H1 (cell line): Measurements from ENCODE around the gene SLC9A3. TPM values are rescaled to one million over a fixed set of nuclear protein-coding genes. Genes with fewer than 3 reads are reported as not detected.

ENCODE experiments used
- CTCF ChIA-PET: fragments of 300-600 bp; sonication (Branson Sonifier 250); formaldehyde crosslinking; loops from one replicate; lab custom pipeline; 2021; ENCODE audit not compliant: partially characterized antibody; lab: Charles Lee
- POLR2A ChIA-PET: fragments of 300-600 bp; sonication (Branson Sonifier 250); formaldehyde crosslinking; loops from one replicate; lab custom pipeline; 2021; ENCODE audit warnings: inconsistent platforms; ENCODE audit not compliant: partially characterized antibody; lab: Charles Lee
- DNase-seq, 2 experiments: peaks; one replicate each; pipeline versions ENCODE4 v3.0.0 to v3.0.0-alpha.2; 2010 to 2022; ENCODE audit warnings: low spot score in 2 of 2, low read depth in 1 of 2, mixed read lengths in 1 of 2
- FAIRE-seq: peaks from 2 replicates; lab custom pipeline; 2011; peaks lifted over from hg19 to GRCh38; lab: Jason Lieb, UNC
- H2AFZ ChIP-seq: 2 replicates; pipeline ENCODE4 v1.8.1; 2012; ENCODE audit warnings: low read length, inconsistent platforms
- H2AK5ac ChIP-seq: 2 replicates; pipeline ENCODE4 v1.6.1; 2013; ENCODE audit warnings: low read depth, low read length
- H2BK120ac ChIP-seq: replicated peaks from 2 replicates; pipeline ENCODE3; 2013; ENCODE audit warnings: low read depth, low read length, inconsistent platforms
- H2BK12ac ChIP-seq: 2 replicates; pipeline ENCODE4 v1.6.1; 2013; ENCODE audit warnings: low read depth, low read length
- H2BK15ac ChIP-seq: 2 replicates; pipeline ENCODE4 v1.6.1; 2013; ENCODE audit warnings: low read length
- H2BK20ac ChIP-seq: 2 replicates; pipeline ENCODE4 v1.6.1; 2013; ENCODE audit warnings: low read length
- H2BK5ac ChIP-seq: 2 replicates; pipeline ENCODE4 v1.6.1; 2013; ENCODE audit warnings: low read depth, low read length
- H3K14ac ChIP-seq: 2 replicates; pipeline ENCODE4 v1.6.1; 2013; ENCODE audit warnings: inconsistent platforms; ENCODE audit not compliant: insufficient read length
- H3K18ac ChIP-seq: 2 replicates; pipeline ENCODE4 v1.6.1; 2013; ENCODE audit warnings: low read length; ENCODE audit errors: extremely low read depth
- H3K23ac ChIP-seq: 2 replicates; pipeline ENCODE4 v1.6.1; 2013; ENCODE audit warnings: inconsistent platforms; ENCODE audit not compliant: insufficient read length
- H3K23me2 ChIP-seq: 2 replicates; pipeline ENCODE4 v1.6.1; 2013; ENCODE audit warnings: low read depth, low read length
- H3K27ac ChIP-seq: 2 replicates; pipeline ENCODE4 v1.6.1; 2011; ENCODE audit warnings: low read depth, low read length, inconsistent platforms
- H3K27me3 ChIP-seq, 4 experiments: replicated peaks in 1 of 4; 1 replicate in 1 of 4; 2 replicates in 3 of 4; pipeline versions ENCODE4 v1.6.1 to v1.8.1; 2011 to 2013; ENCODE audit warnings: low read length in 3 of 4, mild to moderate bottlenecking in 3 of 4, inconsistent platforms in 2 of 4, mixed read lengths in 2 of 4, moderate library complexity in 1 of 4; ENCODE audit not compliant: control insufficient read depth in 3 of 4, insufficient read depth in 3 of 4; ENCODE audit errors: extremely low read depth in 1 of 4
- H3K36me3 ChIP-seq, 4 experiments: 2 replicates each; pipeline versions ENCODE4 v1.6.1 to v1.8.1; 2011 to 2013; ENCODE audit warnings: mild to moderate bottlenecking in 4 of 4, low read length in 3 of 4, moderate library complexity in 2 of 4, control low read depth in 1 of 4, inconsistent platforms in 1 of 4; ENCODE audit not compliant: insufficient read depth in 4 of 4, control insufficient read depth in 2 of 4
- H3K4ac ChIP-seq: replicated peaks from 2 replicates; pipeline ENCODE3; 2013; ENCODE audit warnings: low read length, low read depth, mixed read lengths, inconsistent platforms; ENCODE audit not compliant: insufficient read length
- H3K4me1 ChIP-seq, 4 experiments: replicated peaks in 1 of 4; 1 replicate in 1 of 4; 2 replicates in 3 of 4; pipeline versions ENCODE4 v1.6.1 to v1.8.1; 2011 to 2013; ENCODE audit warnings: low read length in 3 of 4, inconsistent platforms in 2 of 4, mixed read lengths in 1 of 4; ENCODE audit not compliant: insufficient read depth in 4 of 4, control insufficient read depth in 3 of 4
- H3K4me2 ChIP-seq, 2 experiments: 2 replicates each; pipeline versions ENCODE4 v1.6.1 to v1.8.1; 2011 to 2013; ENCODE audit warnings: low read depth in 2 of 2, low read length in 2 of 2, control low read depth in 1 of 2, inconsistent platforms in 1 of 2, mild to moderate bottlenecking in 1 of 2; ENCODE audit not compliant: insufficient read depth in 1 of 2
- H3K4me3 ChIP-seq, 4 experiments: fragments of 200-600, 300-600 bp in 1 of 4; sonication (generic), shearing (Covaris generic), sonication (Bioruptor Twin) in 1 of 4; 2 replicates each; pipeline versions ENCODE4 v1.5.1 to v1.8.1; 2011 to 2016; ENCODE audit warnings: low read length in 4 of 4, low read depth in 3 of 4, control low read depth in 2 of 4, inconsistent platforms in 2 of 4, mild to moderate bottlenecking in 2 of 4, mixed read lengths in 1 of 4, moderate library complexity in 1 of 4; ENCODE audit not compliant: insufficient read depth in 2 of 4; ENCODE audit errors: extremely low read depth in 1 of 4
- H3K56ac ChIP-seq: replicated peaks from 2 replicates; pipeline ENCODE3; 2013; ENCODE audit warnings: low read depth, mild to moderate bottlenecking, mixed read lengths, low read length, inconsistent platforms; ENCODE audit not compliant: insufficient read length
- H3K79me1 ChIP-seq: 2 replicates; pipeline ENCODE4 v1.6.1; 2013; ENCODE audit warnings: low read depth, low read length, control low read depth
- H3K79me2 ChIP-seq, 2 experiments: 2 replicates each; pipeline versions ENCODE4 v1.6.1 to v1.8.1; 2012 to 2013; ENCODE audit warnings: low read length in 2 of 2, mild to moderate bottlenecking in 2 of 2, inconsistent platforms in 1 of 2; ENCODE audit not compliant: insufficient read depth in 2 of 2, control insufficient read depth in 1 of 2
- H3K9ac ChIP-seq, 4 experiments: replicated peaks in 1 of 4; 1 replicate in 1 of 4; 2 replicates in 3 of 4; pipeline versions ENCODE4 v1.6.1 to v1.8.1; 2011 to 2013; ENCODE audit warnings: low read depth in 3 of 4, low read length in 3 of 4, control low read depth in 2 of 4, mild to moderate bottlenecking in 2 of 4, moderate library complexity in 2 of 4, inconsistent platforms in 1 of 4; ENCODE audit errors: extremely low read depth in 1 of 4
- H3K9me3 ChIP-seq, 2 experiments: 2 replicates each; pipeline versions ENCODE4 v1.6.1 to v1.8.1; 2012 to 2013; ENCODE audit warnings: mild to moderate bottlenecking in 2 of 2, moderate library complexity in 2 of 2, control low read depth in 1 of 2, inconsistent platforms in 1 of 2, low read depth in 1 of 2, low read length in 1 of 2, mixed read lengths in 1 of 2; ENCODE audit not compliant: insufficient read depth in 2 of 2
- H4K20me1 ChIP-seq, 2 experiments: replicated peaks in 1 of 2; 2 replicates each; pipeline versions ENCODE3 to v1.8.1; 2011 to 2013; ENCODE audit warnings: inconsistent platforms in 2 of 2, low read length in 2 of 2, mild to moderate bottlenecking in 1 of 2; ENCODE audit not compliant: insufficient read depth in 2 of 2, control insufficient read depth in 1 of 2
- H4K5ac ChIP-seq: 2 replicates; pipeline ENCODE4 v1.6.1; 2013; ENCODE audit warnings: low read length, low read depth, mixed read lengths, inconsistent platforms; ENCODE audit not compliant: insufficient read length
- H4K8ac ChIP-seq: 2 replicates; pipeline ENCODE4 v1.8.0; 2013; ENCODE audit warnings: mild to moderate bottlenecking, moderate library complexity, low read length, inconsistent platforms; ENCODE audit not compliant: insufficient read depth; ENCODE audit errors: extremely low read depth
- H4K91ac ChIP-seq: replicated peaks from 2 replicates; pipeline ENCODE3; 2013; ENCODE audit warnings: low read length, mixed read lengths, inconsistent platforms; ENCODE audit not compliant: insufficient read length
- SRF ChIP-seq: IDR thresholded peaks from 2 replicates; pipeline ENCODE4 v1.6.1; 2011; ENCODE audit warnings: mild to moderate bottlenecking, low read depth, low read length, moderate library complexity
- WGBS, 2 experiments: shearing (Covaris generic) in 1 of 2; methylation state at CpG; one replicate each; pipeline versions ENCODE4 v1.1.6 to v1.1.7; 2013 to 2015; ENCODE audit warnings: low lambda C conversion rate in 2 of 2, mixed read lengths in 2 of 2, inconsistent platforms in 1 of 2, low coverage in 1 of 2, missing lambda C conversion rate in 1 of 2; ENCODE audit not compliant: insufficient replicate concordance in 2 of 2, insufficient coverage in 1 of 2, insufficient read length in 1 of 2; ENCODE audit errors: extremely low coverage in 1 of 2, missing lambda C conversion rate in 1 of 2; 5-methylcytosine and 5-hydroxymethylcytosine counted together
- polyA plus RNA-seq, 7 experiments: library from polyadenylated mRNA; depleted of rRNA in 3 of 7; stranded (reverse) in 5 of 7; unstranded in 2 of 7; fragments of >200 nt in 5 of 7; fragments of 200-250 nt in 2 of 7; gene quantifications; 1 replicate in 5 of 7; 2 replicates in 1 of 7; 4 replicates in 1 of 7; pipeline versions ENCODE4 v1.2.1 to v1.2.3, GENCODE V29; 2011 to 2013; ENCODE audit warnings: missing spikeins in 2 of 7, mixed read lengths in 2 of 7
- total RNA-seq: library from RNA; stranded (reverse); fragmentation: NEBNext Ultra II Directional; extraction: Animal tissue kit (Norgen Biotek cat#: 25700); gene quantifications from 2 replicates; pipeline ENCODE4 v1.2.1, GENCODE V29; 2021

SLC9A3 gene
- total and polyA plus RNA-seq, 2 of the 8 experiments (the other 6 are each of a cell fraction or from before 2014, with no cell fraction given), result 0.95 to 1.0 TPM

GRCh38 chr5:424301-425110, 99.7 kb downstream of the SLC9A3 start:
- CTCF ChIA-PET, result interaction anchor here (0.6 to 3.0 kb wide), 11 partner anchors 8 to 108 kb away, joined by 3 to 8 read pairs (median 4); no protein-coding TSS in a partner anchor
- H2BK12ac ChIP-seq, result no peak overlapping the region
- H4K8ac ChIP-seq, result no peak overlapping the region
- FAIRE-seq (no peak), DNase-seq (no peak)
- H2AFZ ChIP-seq, result no peak overlapping the region
- H3K14ac ChIP-seq, result no peak overlapping the region
- POLR2A ChIA-PET, result no interaction called here
- H3K27me3 ChIP-seq, result no peaks in the 10 kb centered on the region
- H3K23me2 ChIP-seq, result peaks cover 10% of the 10 kb centered on the region; the same call in 1 of the 2 replicates
- H3K4me1 ChIP-seq, result peaks cover 0 to 3% (median 1%) of the 10 kb centered on the region in 4 experiments; a peak in 1 of 7 replicates
- H3K56ac ChIP-seq, result no peak overlapping the region
- H3K4me3 ChIP-seq, result no peak overlapping the region
- H2BK20ac ChIP-seq, result no peak overlapping the region
- H4K5ac ChIP-seq, result no peak overlapping the region
- H3K4me2 ChIP-seq, result no peak overlapping the region
- no peaks in the 10 kb centered on the region for H3K79me1 ChIP-seq
- H3K27ac ChIP-seq, result no peak overlapping the region; the same call in 1 of the 2 replicates
- no peaks in the 10 kb centered on the region for H3K79me2 ChIP-seq
- H2BK15ac ChIP-seq, result no peak overlapping the region
- TF ChIP-seq SRF, result no peak
- peak overlapping the region; percentile 72 for H2BK120ac ChIP-seq
- H3K18ac ChIP-seq, result peak overlapping the region; percentile 48
- peak overlapping the region; percentile 78; the same call in 1 of the 2 replicates for H2BK5ac ChIP-seq
- H3K23ac ChIP-seq, result no peak overlapping the region
- H3K9ac ChIP-seq, result no peak overlapping the region
- peak overlapping the region; percentile 74 for H4K91ac ChIP-seq
- H3K9me3 ChIP-seq, result peaks cover 0 to 3% of the 10 kb centered on the region in 2 experiments; a peak in 1 of 4 replicates
- no peak overlapping the region for H3K4ac ChIP-seq
- no peaks in the 10 kb centered on the region for H3K36me3 ChIP-seq
- no peak overlapping the region for H2AK5ac ChIP-seq
- 83% methylated on average over 9 of the region's 11 CpGs; no CpG with 5 or more reads in 1 of the 2 experiments for WGBS, 2 experiments
- H4K20me1 ChIP-seq, result peaks cover 0 to 4% of the 10 kb centered on the region in 2 experiments
